ENCODE results near the gene ABR.

DNA sequence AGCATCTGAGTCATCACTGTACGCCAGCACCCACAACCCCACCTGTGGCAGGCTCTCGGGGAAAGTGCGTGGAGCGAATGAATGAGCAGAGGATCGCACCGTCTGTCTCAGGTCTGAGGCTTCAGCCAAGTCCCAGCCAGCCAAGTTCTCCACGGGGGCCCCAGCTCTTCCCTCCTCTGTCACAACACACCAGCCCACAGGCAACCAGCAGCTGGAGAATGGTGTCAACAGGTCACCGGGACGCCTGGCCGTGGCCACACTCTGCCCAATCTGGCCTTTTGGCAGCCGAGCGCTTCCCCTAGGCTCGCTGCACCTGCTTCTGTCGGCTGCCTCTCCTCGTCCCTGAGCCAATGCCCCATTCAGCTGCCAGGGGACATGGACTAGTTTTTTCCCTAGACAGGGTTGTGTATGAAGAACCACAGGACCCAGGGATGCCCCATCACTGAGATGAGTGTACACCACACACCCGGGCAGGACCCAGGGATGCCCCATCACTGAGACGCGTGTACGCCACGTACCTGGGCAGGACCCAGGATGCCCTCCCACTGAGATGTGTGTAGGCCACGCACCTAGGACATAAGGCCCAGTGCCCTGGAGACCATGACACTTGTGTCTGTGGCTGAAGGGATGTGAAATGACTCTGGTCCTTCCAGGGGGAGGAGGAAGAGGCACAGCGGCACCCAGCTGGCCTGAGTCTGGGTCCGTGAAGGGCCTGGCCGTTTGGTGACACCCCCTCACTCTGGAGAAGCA is 52.8 kb downstream of the ABR start:
- TF ChIP-seq, protein P1, sequence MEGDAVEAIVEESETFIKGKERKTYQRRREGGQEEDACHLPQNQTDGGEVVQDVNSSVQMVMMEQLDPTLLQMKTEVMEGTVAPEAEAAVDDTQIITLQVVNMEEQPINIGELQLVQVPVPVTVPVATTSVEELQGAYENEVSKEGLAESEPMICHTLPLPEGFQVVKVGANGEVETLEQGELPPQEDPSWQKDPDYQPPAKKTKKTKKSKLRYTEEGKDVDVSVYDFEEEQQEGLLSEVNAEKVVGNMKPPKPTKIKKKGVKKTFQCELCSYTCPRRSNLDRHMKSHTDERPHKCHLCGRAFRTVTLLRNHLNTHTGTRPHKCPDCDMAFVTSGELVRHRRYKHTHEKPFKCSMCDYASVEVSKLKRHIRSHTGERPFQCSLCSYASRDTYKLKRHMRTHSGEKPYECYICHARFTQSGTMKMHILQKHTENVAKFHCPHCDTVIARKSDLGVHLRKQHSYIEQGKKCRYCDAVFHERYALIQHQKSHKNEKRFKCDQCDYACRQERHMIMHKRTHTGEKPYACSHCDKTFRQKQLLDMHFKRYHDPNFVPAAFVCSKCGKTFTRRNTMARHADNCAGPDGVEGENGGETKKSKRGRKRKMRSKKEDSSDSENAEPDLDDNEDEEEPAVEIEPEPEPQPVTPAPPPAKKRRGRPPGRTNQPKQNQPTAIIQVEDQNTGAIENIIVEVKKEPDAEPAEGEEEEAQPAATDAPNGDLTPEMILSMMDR (IDR thresholded peaks at IDR 0.05; ENCODE audit: low read length): no peak
- TF ChIP-seq EZH2 (optimal IDR thresholded peaks at IDR 0.05; ENCODE audit: low read depth, low read length): no peak

All from MM.1S (cell line).